ENCODE measurements around the gene PRKCH.

The PRKCH gene

DNA sequence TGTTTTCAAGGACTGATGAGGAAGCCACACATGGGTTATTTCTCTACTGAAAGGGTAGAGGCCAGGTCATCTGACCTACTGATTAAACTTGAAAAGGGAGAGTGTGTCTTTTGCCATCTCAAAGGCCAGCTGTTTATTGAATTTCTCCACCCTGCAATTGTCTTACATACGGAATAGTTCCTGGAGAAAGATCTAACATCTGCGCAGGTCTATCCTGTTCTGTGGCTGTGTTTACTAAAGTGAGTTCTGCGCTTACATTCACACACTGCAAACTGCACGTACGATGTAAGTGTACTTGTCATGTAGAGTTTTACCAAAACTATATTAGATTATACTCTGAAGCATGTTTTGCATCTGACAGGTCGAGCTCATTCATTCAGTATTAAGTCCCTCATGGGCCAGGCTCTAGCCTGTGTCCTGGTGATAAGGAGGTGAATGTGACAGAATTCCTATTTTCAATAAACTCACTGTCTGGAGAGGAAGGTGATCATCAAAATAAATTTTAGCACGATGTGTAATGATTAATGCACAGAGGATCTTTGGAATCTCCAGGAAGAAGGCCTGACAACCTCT is 96.6 kb downstream of the PRKCH start:
- no peaks in the 10 kb centered on the region for H4K20me1 ChIP-seq (ENCODE audit: insufficient read depth, low read length)
- H3K27ac ChIP-seq (ENCODE audit: low read length): no peak overlapping the region
- no peaks in the 10 kb centered on the region for H3K9me3 ChIP-seq (ENCODE audit: insufficient read depth, low read length)
- no peak overlapping the region for H3K4me2 ChIP-seq (ENCODE audit: low read length)
- no peak overlapping the region for H3K9ac ChIP-seq (ENCODE audit: low read length)
- H3K4me1 ChIP-seq (ENCODE audit: low read length): no peaks in the 10 kb centered on the region
- no peaks in the 10 kb centered on the region for H3K79me2 ChIP-seq (ENCODE audit: low read length)
- H3K36me3 ChIP-seq (replicated peaks; ENCODE audit: low read depth, low read length): no peaks in the 10 kb centered on the region
- H3K4me3 ChIP-seq (ENCODE audit: low read length): no peak overlapping the region
- no peak overlapping the region for H2AFZ ChIP-seq (ENCODE audit: low read depth, low read length)
- H3K27me3 ChIP-seq (ENCODE audit: low read depth, low read length): peaks cover 14% of the 10 kb centered on the region; the same call in 1 of the 2 replicates
- TF ChIP-seq CTCF (IDR thresholded peaks at IDR 0.05; ENCODE audit: low read depth, low read length): no peak
- no peak for TF ChIP-seq EZH2phosphoT487 (IDR thresholded peaks at IDR 0.05; ENCODE audit: low read depth)

DNA sequence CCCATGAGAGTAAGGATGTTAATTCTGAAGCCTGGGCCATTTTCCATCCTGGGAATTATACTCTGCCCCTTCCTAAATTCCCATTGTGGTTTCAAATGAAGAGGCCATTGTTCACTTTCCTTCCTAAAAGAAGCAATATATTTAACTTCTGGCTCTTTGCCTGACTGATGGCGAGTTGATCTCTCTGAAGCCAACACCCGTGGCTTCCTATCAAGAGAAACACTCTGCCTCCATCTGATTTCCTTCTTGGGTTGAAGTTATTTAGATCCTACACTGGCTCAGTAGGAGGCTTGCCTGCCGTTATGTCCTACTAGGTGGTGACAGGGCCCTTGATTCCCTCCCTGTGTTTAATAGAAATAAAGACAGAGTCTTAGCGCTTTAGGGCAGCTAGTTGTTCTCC is 97.4 kb downstream of the PRKCH start:
- H3K36me3 ChIP-seq (replicated peaks; ENCODE audit: low read depth, low read length): no peaks in the 10 kb centered on the region
- H3K9ac ChIP-seq (ENCODE audit: low read length): no peak overlapping the region
- TF ChIP-seq CTCF (IDR thresholded peaks at IDR 0.05; ENCODE audit: low read depth, low read length) (no peak), EZH2phosphoT487 (IDR thresholded peaks at IDR 0.05; ENCODE audit: low read depth) (no peak)
- no peaks in the 10 kb centered on the region for H3K4me1 ChIP-seq (ENCODE audit: low read length)
- H4K20me1 ChIP-seq (ENCODE audit: insufficient read depth, low read length): no peaks in the 10 kb centered on the region
- no peaks in the 10 kb centered on the region for H3K79me2 ChIP-seq (ENCODE audit: low read length)
- no peak overlapping the region for H3K4me2 ChIP-seq (ENCODE audit: low read length)
- no peak overlapping the region for H3K4me3 ChIP-seq (ENCODE audit: low read length)
- peaks cover 14% of the 10 kb centered on the region; the same call in 1 of the 2 replicates for H3K27me3 ChIP-seq (ENCODE audit: low read depth, low read length)
- H3K27ac ChIP-seq (ENCODE audit: low read length): no peak overlapping the region
- no peak overlapping the region for H2AFZ ChIP-seq (ENCODE audit: low read depth, low read length)
- no peaks in the 10 kb centered on the region for H3K9me3 ChIP-seq (ENCODE audit: insufficient read depth, low read length)

DNA sequence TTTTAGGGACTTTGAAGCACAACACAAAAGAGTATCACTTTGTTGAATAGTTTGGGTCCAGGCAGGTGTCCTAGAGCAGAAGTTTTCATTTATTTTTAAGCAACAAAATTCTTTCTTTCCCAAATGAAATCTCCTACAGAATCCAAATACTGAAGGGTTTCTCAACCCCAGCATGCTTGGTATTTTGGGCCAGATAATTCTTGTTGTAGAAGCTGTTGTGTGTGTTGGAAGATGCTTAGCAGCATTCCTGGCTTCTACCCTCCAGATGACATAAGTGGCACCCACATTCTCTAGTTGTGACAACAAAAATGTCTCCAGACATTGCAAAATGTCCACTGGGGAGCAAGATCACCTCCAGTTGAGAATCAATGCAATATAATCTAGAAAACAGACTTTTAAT is 97.8 kb downstream of the PRKCH start:
- H3K27me3 ChIP-seq (ENCODE audit: low read depth, low read length): peaks cover 14% of the 10 kb centered on the region; the same call in 1 of the 2 replicates

GRCh38 chr14:61420326-61420725 is 98.9 kb downstream of the PRKCH start:
- no peak overlapping the region for H3K4me2 ChIP-seq (ENCODE audit: low read length)
- no peaks in the 10 kb centered on the region for H3K36me3 ChIP-seq (replicated peaks; ENCODE audit: low read depth, low read length)
- TF ChIP-seq EZH2phosphoT487 (IDR thresholded peaks at IDR 0.05; ENCODE audit: low read depth) (no peak), CTCF (IDR thresholded peaks at IDR 0.05; ENCODE audit: low read depth, low read length) (no peak)
- H3K9me3 ChIP-seq (ENCODE audit: insufficient read depth, low read length): no peaks in the 10 kb centered on the region
- H3K4me3 ChIP-seq (ENCODE audit: low read length): no peak overlapping the region
- no peaks in the 10 kb centered on the region for H4K20me1 ChIP-seq (ENCODE audit: insufficient read depth, low read length)
- no peaks in the 10 kb centered on the region for H3K4me1 ChIP-seq (ENCODE audit: low read length)
- no peak overlapping the region for H2AFZ ChIP-seq (ENCODE audit: low read depth, low read length)
- no peaks in the 10 kb centered on the region for H3K79me2 ChIP-seq (ENCODE audit: low read length)
- H3K27ac ChIP-seq (ENCODE audit: low read length): no peak overlapping the region
- peaks cover 14% of the 10 kb centered on the region; the same call in 1 of the 2 replicates for H3K27me3 ChIP-seq (ENCODE audit: low read depth, low read length)
- no peak overlapping the region for H3K9ac ChIP-seq (ENCODE audit: low read length)

More for the DNA sequence above, 97.8 kb downstream of the PRKCH start:
- no peaks in the 10 kb centered on the region for H3K4me1 ChIP-seq (ENCODE audit: low read length)
- no peaks in the 10 kb centered on the region for H3K36me3 ChIP-seq (replicated peaks; ENCODE audit: low read depth, low read length)
- H3K4me3 ChIP-seq (ENCODE audit: low read length): no peak overlapping the region
- H3K4me2 ChIP-seq (ENCODE audit: low read length): no peak overlapping the region
- H3K9ac ChIP-seq (ENCODE audit: low read length): no peak overlapping the region
- no peaks in the 10 kb centered on the region for H3K79me2 ChIP-seq (ENCODE audit: low read length)
- no peak overlapping the region for H2AFZ ChIP-seq (ENCODE audit: low read depth, low read length)
- H3K27ac ChIP-seq (ENCODE audit: low read length): no peak overlapping the region
- H4K20me1 ChIP-seq (ENCODE audit: insufficient read depth, low read length): no peaks in the 10 kb centered on the region
- TF ChIP-seq EZH2phosphoT487 (IDR thresholded peaks at IDR 0.05; ENCODE audit: low read depth) (no peak), CTCF (IDR thresholded peaks at IDR 0.05; ENCODE audit: low read depth, low read length) (no peak)
- no peaks in the 10 kb centered on the region for H3K9me3 ChIP-seq (ENCODE audit: insufficient read depth, low read length)
